GOT3 (cell line): Measurements from ENCODE around the gene PDGFD.

ENCODE experiments used
- DNase-seq: peaks from one replicate; lab custom pipeline; 2025; ENCODE audit warnings: mixed read lengths; lab: John Stamatoyannopoulos, UW

PDGFD gene

GRCh38 chr11:104145062-104145461, 18.9 kb downstream of the PDGFD start:
- no peak for DNase-seq

GRCh38 chr11:104142698-104143097, 21.2 kb downstream of the PDGFD start:
- DNase-seq = no peak

- no peak for DNase-seq
Measured at GRCh38 chr11:104136861-104137260, 27.1 kb downstream of the PDGFD start.

GRCh38 chr11:104134745-104135144, 29.2 kb downstream of the PDGFD start:
- DNase-seq = no peak

- no peak for DNase-seq
Measured at GRCh38 chr11:104130161-104130560, 33.8 kb downstream of the PDGFD start.

- no peak for DNase-seq
Measured at GRCh38 chr11:104129145-104129544, 34.8 kb downstream of the PDGFD start.

GRCh38 chr11:104127828-104128227, 36.1 kb downstream of the PDGFD start:
- DNase-seq = no peak

- DNase-seq = no peak
Measured at GRCh38 chr11:104126464-104126863, 37.5 kb downstream of the PDGFD start.

GRCh38 chr11:104124979-104125378, 39.0 kb downstream of the PDGFD start:
- DNase-seq = no peak

GRCh38 chr11:104122836-104123235, 41.1 kb downstream of the PDGFD start:
- no peak for DNase-seq

GRCh38 chr11:104122011-104122635, 41.8 kb downstream of the PDGFD start:
- DNase-seq = no peak

GRCh38 chr11:104120493-104121137, 43.3 kb downstream of the PDGFD start:
- no peak for DNase-seq

- no peak for DNase-seq
Measured at GRCh38 chr11:104118105-104118744, 45.7 kb downstream of the PDGFD start.

GRCh38 chr11:104113541-104113940, 50.4 kb downstream of the PDGFD start:
- no peak for DNase-seq

- no peak for DNase-seq
Measured at GRCh38 chr11:104106136-104106754, 57.7 kb downstream of the PDGFD start.

- no peak for DNase-seq
Measured at GRCh38 chr11:104105155-104105554, 58.8 kb downstream of the PDGFD start.

GRCh38 chr11:104104664-104105063, 59.3 kb downstream of the PDGFD start:
- no peak for DNase-seq

GRCh38 chr11:104104201-104104600, 59.7 kb downstream of the PDGFD start:
- no peak for DNase-seq

- no peak for DNase-seq
Measured at GRCh38 chr11:104098555-104098954, 65.4 kb downstream of the PDGFD start.

GRCh38 chr11:104098132-104098531, 65.8 kb downstream of the PDGFD start:
- no peak for DNase-seq

- DNase-seq = no peak
Measured at GRCh38 chr11:104096900-104097299, 67.0 kb downstream of the PDGFD start.

- no peak for DNase-seq
Measured at GRCh38 chr11:104095791-104096190, 68.2 kb downstream of the PDGFD start.

GRCh38 chr11:104094576-104094975, 69.4 kb downstream of the PDGFD start:
- DNase-seq = no peak
